Psoas muscle (tissue), 8 donors: ENCODE measurements around the gene ZNF532. TPM values are rescaled to one million over a fixed set of nuclear protein-coding genes. Genes with fewer than 3 reads are reported as not detected.

Source experiments
- ATAC-seq, 4 donors: fragments of 200-7000 bp; cut with Tn5 transposase; one replicate each; pipeline ENCODE4 v1.9.1; 2020; ENCODE audit warnings: moderate library complexity in 3 of 4, mild to moderate bottlenecking in 2 of 4
- DNase-seq, 2 donors: peaks; one replicate each; pipeline ENCODE4 v3.0.0-alpha.2; 2020
- H3K27ac ChIP-seq: fragments of 200-600 bp; one replicate; pipeline ENCODE4 v1.8.0; 2022
- H3K27me3 ChIP-seq, 3 donors: fragments of 200-600 bp in 1 of 3; one replicate each; pipeline versions ENCODE4 v1.6.1 to v1.8.0; 2013 to 2022; ENCODE audit warnings: low read length in 2 of 3, mild to moderate bottlenecking in 2 of 3, moderate library complexity in 1 of 3; ENCODE audit not compliant: insufficient read depth in 3 of 3
- H3K36me3 ChIP-seq, 2 donors: fragments of 200-600 bp in 1 of 2; one replicate each; pipeline versions ENCODE4 v1.6.1 to v1.8.0; 2013 to 2022; ENCODE audit warnings: low read depth in 1 of 2, mild to moderate bottlenecking in 1 of 2, moderate library complexity in 1 of 2; ENCODE audit not compliant: insufficient read depth in 1 of 2
- H3K4me1 ChIP-seq: fragments of 200-600 bp; one replicate; pipeline ENCODE4 v1.8.0; 2022
- H3K4me3 ChIP-seq: fragments of 200-600 bp; one replicate; pipeline ENCODE4 v1.8.0; 2022; ENCODE audit warnings: mild to moderate bottlenecking
- H3K9me3 ChIP-seq: fragments of 200-600 bp; one replicate; pipeline ENCODE4 v1.8.0; 2022
- CTCF ChIP-seq: fragments of 200-600 bp; IDR thresholded peaks from one replicate; pipeline ENCODE4 v1.8.0; 2022; ENCODE audit warnings: antibody characterized with exemption
- WGBS, 3 donors: extraction: QIAGEN DNeasy Blood & Tissue Kit; methylation state at CpG; one replicate each; pipeline versions ENCODE4 v1.1.6 to v1.1.7; 2013; 5-methylcytosine and 5-hydroxymethylcytosine counted together
- intact Hi-C, 2 donors: fragments of 100-400 bp; cut with DNase I; formaldehyde crosslinking; loops; one replicate each; pipeline versions ENCODE4 v1.11.0 to v1.14.2; 2022
- polyA plus RNA-seq, 3 donors: library from polyadenylated mRNA; stranded (reverse); fragments of 200-250 nt; gene quantifications; one replicate each; pipeline ENCODE4 v1.2.3, GENCODE V29; 2013
- total RNA-seq, 4 donors: library from RNA; stranded (reverse); fragmentation: NEBNext Ultra II Directional in 2 of 4; extraction: Animal tissue kit (Norgen Biotek cat#: 25700) in 2 of 4; gene quantifications; one replicate each; pipeline versions ENCODE4 v1.2.1 to v1.2.4, GENCODE V29; 2021 to 2023
- donor health status: healthy with polysubstance abuse.
- donor health status: DM: no; HTN: no; CAD: no; lungs with moderate emphysema.
- donor health status: Bipolar disorder and iron deficiency.
- donor health status: healthy.
- donor health status: DM: yes; HTN: yes; CAD: no.
- donor health status: DM: no; HTN: no; CAD: no.
- donor health status: DM: no; HTN: no; CAD: no.
- donor health status: DM: yes; HTN: yes; CAD: no.

ZNF532 gene
- total and polyA plus RNA-seq, 7 donors, result 13.6 to 105 (median 68.8) TPM

- ATAC-seq (no peak), DNase-seq (no peak)
- no peaks in the 10 kb centered on the region for H3K9me3 ChIP-seq
- no peak overlapping the region for H3K27ac ChIP-seq
- no peak for TF ChIP-seq CTCF
- 92 to 93% (median 93%) methylated on average over 4 of the region's 4 CpGs for WGBS, 3 donors
- H3K4me1 ChIP-seq, result peaks cover 21% of the 10 kb centered on the region
- intact Hi-C loops, result no loop called here
- no peaks in the 10 kb centered on the region for H3K27me3 ChIP-seq
- peaks cover 0 to 62% of the 10 kb centered on the region in 2 donors for H3K36me3 ChIP-seq
- H3K4me3 ChIP-seq, result no peak overlapping the region
Observed at GRCh38 chr18:58980991-58981390, 116.3 kb downstream of the ZNF532 start.

GRCh38 chr18:58983260-58984155, 118.8 kb downstream of the ZNF532 start:
- no peak for TF ChIP-seq CTCF
- H3K36me3 ChIP-seq, result peaks cover 0 to 68% of the 10 kb centered on the region in 2 donors
- DNase-seq (no peak), ATAC-seq (peak; percentile 10 to 41 (median 28))
- peaks cover 15% of the 10 kb centered on the region for H3K4me1 ChIP-seq
- no peaks in the 10 kb centered on the region for H3K9me3 ChIP-seq
- WGBS, 3 donors, result 69 to 78% (median 76%) methylated on average over 16 to 17 of the region's 17 CpGs
- H3K27me3 ChIP-seq, result no peaks in the 10 kb centered on the region
- intact Hi-C loops, result no loop called here
- H3K27ac ChIP-seq, result peak overlapping the region; percentile 41
- no peak overlapping the region for H3K4me3 ChIP-seq

- TF ChIP-seq CTCF, result no peak
- H3K36me3 ChIP-seq, result peaks cover 0 to 19% of the 10 kb centered on the region in 2 donors
- H3K27me3 ChIP-seq, result no peaks in the 10 kb centered on the region
- peaks cover 49% of the 10 kb centered on the region for H3K4me1 ChIP-seq
- no peak for DNase-seq
- no peak for ATAC-seq
- intact Hi-C loops, result loop anchor here in 1 of 2 donors (5.0 kb wide), 1 partner anchor 206 kb away; no protein-coding TSS in a partner anchor
- no peaks in the 10 kb centered on the region for H3K9me3 ChIP-seq
- peak overlapping the region; percentile 21 for H3K27ac ChIP-seq
- H3K4me3 ChIP-seq, result no peak overlapping the region
- WGBS, 3 donors, result 38 to 56% (median 44%) methylated on average over 2 of the region's 2 CpGs
Observed at GRCh38 chr18:58988600-58988999, 123.9 kb downstream of the ZNF532 start.

- ATAC-seq (no peak), DNase-seq (no peak)
- 81 to 92% (median 91%) methylated on average over 2 of the region's 2 CpGs for WGBS, 3 donors
- Histone ChIP-seq H3K4me1 (peaks cover 49% of the 10 kb centered on the region), H3K4me3 (no peak overlapping the region), H3K36me3 (peaks cover 0 to 12% of the 10 kb centered on the region in 2 donors), H3K9me3 (no peaks in the 10 kb centered on the region), H3K27ac (peak overlapping the region; percentile 90), H3K27me3 (no peaks in the 10 kb centered on the region)
- TF ChIP-seq CTCF, result no peak
- intact Hi-C loops, result loop anchor here in 1 of 2 donors (5.0 kb wide), 1 partner anchor 207 kb away; no protein-coding TSS in a partner anchor
Observed at GRCh38 chr18:58989184-58989759, 124.6 kb downstream of the ZNF532 start.
